GM20000 (cell line): Measurements from ENCODE around the gene ANTKMT.

Source experiments
- DNase-seq: peaks from one replicate; pipeline ENCODE4 v3.0.0; 2012; ENCODE audit warnings: low spot score
- CTCF ChIP-seq: IDR thresholded peaks from 2 replicates; pipeline ENCODE4 v1.5.1; 2012; ENCODE audit warnings: mild to moderate bottlenecking, control low read depth; ENCODE audit errors: extremely low read depth, missing control alignments

ANTKMT gene

GRCh38 chr16:767743-768235 lies 46.8 kb downstream of the ANTKMT start:
- TF ChIP-seq CTCF: no peak

GRCh38 chr16:768428-768827 lies 47.5 kb downstream of the ANTKMT start:
- DNase-seq: no peak
- TF ChIP-seq CTCF: no peak

More at GRCh38 chr16:767743-768235, 46.8 kb downstream of the ANTKMT start:
- DNase-seq: no peak

GRCh38 chr16:769184-769784 lies 48.3 kb downstream of the ANTKMT start:
- TF ChIP-seq CTCF: no peak
- DNase-seq: no peak

- DNase-seq: no peak
- no peak for TF ChIP-seq CTCF
These were observed 49.0 kb downstream of the ANTKMT start for GRCh38 chr16:769934-770333.

GRCh38 chr16:770411-770810 lies 49.5 kb downstream of the ANTKMT start:
- TF ChIP-seq CTCF: no peak
- DNase-seq: no peak
